K562 (cell line): ENCODE data around the gene ZNF219. TPM values are rescaled to one million over a fixed set of nuclear protein-coding genes. Genes with fewer than 3 reads are reported as not detected.

Experiments used
- ATAC-seq: fragments of 200-7000 bp; cut with Tn5 transposase; 3 replicates; pipeline ENCODE4 v1.9.1; 2020; ENCODE audit warnings: moderate library complexity
- BruUV-seq: library from RNA; stranded (reverse); fragments of 400-500 nt; replicated peaks from 2 replicates; lab custom pipeline; 2021; lab: Mats Ljungman, UMichigan
- CTCF ChIA-PET: fragments of 300-600 bp; formaldehyde crosslinking; extraction: SDS; loops from one replicate; lab custom pipeline; 2021; ENCODE audit warnings: low intra/inter-chr PET ratio; lab: Yijun Ruan, JAX
- POLR2A ChIA-PET: fragments of 300-600, 350-650 bp; sonication (Branson Sonifier 250); formaldehyde crosslinking; extraction: SDS; loops from one replicate; lab custom pipeline; 2021; ENCODE audit warnings: antibody characterized with exemption, inconsistent platforms; lab: Yijun Ruan, JAX
- DNase-seq, 4 experiments: peaks; one replicate each; pipeline versions ENCODE4 v3.0.0 to v3.0.0-alpha.2; 2011 to 2018; ENCODE audit warnings: low spot score in 3 of 4, mixed read lengths in 3 of 4; ENCODE audit errors: extremely low read depth in 1 of 4
- FAIRE-seq: peaks from 2 replicates; lab custom pipeline; 2011; peaks lifted over from hg19 to GRCh38; lab: Jason Lieb, UNC
- H2AFZ ChIP-seq: 2 replicates; pipeline ENCODE4 v1.6.0; 2011; ENCODE audit warnings: low read depth, low read length, control low read depth, inconsistent platforms
- H3K27ac ChIP-seq: fragments of 200-600 bp; 3 replicates; pipeline ENCODE4 v1.8.0; 2011; ENCODE audit warnings: low read depth, mild to moderate bottlenecking, control low read depth, inconsistent platforms, low read length, moderate library complexity, mixed read lengths; ENCODE audit errors: extremely low read depth
- H3K27me3 ChIP-seq, 2 experiments: fragments of 300-600 bp in 1 of 2; 2 replicates in 1 of 2; 3 replicates in 1 of 2; pipeline versions ENCODE4 v1.6.0 to v1.8.0; 2011; ENCODE audit warnings: inconsistent platforms in 2 of 2, low read length in 2 of 2, mild to moderate bottlenecking in 1 of 2, mixed read lengths in 1 of 2, moderate library complexity in 1 of 2; ENCODE audit not compliant: control insufficient read depth in 2 of 2, insufficient read depth in 2 of 2
- H3K36me3 ChIP-seq: fragments of 300-600 bp; 3 replicates; pipeline ENCODE4 v1.8.0; 2011; ENCODE audit warnings: mild to moderate bottlenecking, low read length, inconsistent platforms; ENCODE audit not compliant: control insufficient read depth, insufficient read depth
- H3K4me1 ChIP-seq, 2 experiments: fragments of 200-600 bp in 1 of 2; replicated peaks in 1 of 2; 2 replicates in 1 of 2; 3 replicates in 1 of 2; pipeline versions ENCODE4 v1.5.1 to v1.8.0; 2011; ENCODE audit warnings: inconsistent platforms in 2 of 2, low read length in 2 of 2, mild to moderate bottlenecking in 1 of 2, mixed read lengths in 1 of 2, moderate library complexity in 1 of 2; ENCODE audit not compliant: control insufficient read depth in 2 of 2, insufficient read depth in 2 of 2
- H3K4me2 ChIP-seq: 2 replicates; pipeline ENCODE4 v1.6.1; 2011; ENCODE audit warnings: low read length, control low read depth, inconsistent platforms, mixed read lengths; ENCODE audit not compliant: insufficient read depth
- H3K4me3 ChIP-seq: fragments of 200-600 bp; sonication (generic), shearing (Covaris generic); 2 replicates; pipeline ENCODE4 v1.5.1; 2016; ENCODE audit warnings: control low read depth, inconsistent platforms
- H3K79me2 ChIP-seq: fragments of 200-600 bp; 3 replicates; pipeline ENCODE4 v1.8.0; 2011; ENCODE audit warnings: low read length, inconsistent platforms; ENCODE audit not compliant: control insufficient read depth, insufficient read depth
- H3K9ac ChIP-seq, 2 experiments: 2 replicates each; pipeline versions ENCODE4 v1.6.0 to v1.6.1; 2011; ENCODE audit warnings: low read depth in 2 of 2, low read length in 2 of 2, control low read depth in 1 of 2, inconsistent platforms in 1 of 2, mild to moderate bottlenecking in 1 of 2, mixed read lengths in 1 of 2; ENCODE audit not compliant: insufficient read depth in 1 of 2
- H3K9me1 ChIP-seq: one replicate; pipeline ENCODE4 v1.6.0; 2011; ENCODE audit warnings: inconsistent platforms, mild to moderate bottlenecking, low read length, moderate library complexity; ENCODE audit not compliant: control insufficient read depth, insufficient read depth
- H3K9me3 ChIP-seq: replicated peaks from 2 replicates; pipeline ENCODE4 v1.5.1; 2011; ENCODE audit warnings: low read depth, low read length, inconsistent platforms; ENCODE audit not compliant: control insufficient read depth, insufficient read depth
- H4K20me1 ChIP-seq: replicated peaks from 2 replicates; pipeline ENCODE4 v1.6.1; 2011; ENCODE audit warnings: low read length, inconsistent platforms, mixed read lengths; ENCODE audit not compliant: control insufficient read depth, insufficient read depth
- NR1H2 ChIP-seq: sonication (generic); formaldehyde crosslinking; IDR thresholded peaks from 2 replicates; pipeline ENCODE4 v1.4.0; 2020; ENCODE audit warnings: mild to moderate bottlenecking, missing genetic modification reagents
- WGBS: fragments of 100-300 bp; shearing (Covaris generic); methylation state at CpG from one replicate; pipeline ENCODE4 v1.1.6; 2016; ENCODE audit warnings: low coverage, mixed read lengths; ENCODE audit not compliant: insufficient coverage; ENCODE audit errors: missing lambda C conversion rate; 5-methylcytosine and 5-hydroxymethylcytosine counted together
- in situ Hi-C: fragments of 300-500 bp; cut with MboI; formaldehyde crosslinking; loops from 4 replicates; pipeline ENCODE4 v1.15.0; 2018; ENCODE audit warnings: inconsistent platforms, mixed read lengths
- intact Hi-C: fragments of 100-400 bp; cut with micrococcal nuclease; formaldehyde crosslinking; loops from 2 replicates; pipeline ENCODE4 v1.14.2; 2022
- polyA plus RNA-seq, 8 experiments: library from polyadenylated mRNA; depleted of rRNA in 4 of 8; stranded (reverse) in 5 of 8; unstranded in 3 of 8; fragments of >200 nt; fragmentation: Nextera tagmentation in 2 of 8; fragmentation: Illumina TruSeq in 1 of 8; extraction: Ambion mirVana in 2 of 8; extraction: Trizol in 1 of 8; gene quantifications; 2 replicates each; pipeline versions ENCODE4 v1.2.1 to v1.2.3, GENCODE V29; 2011 to 2014; ENCODE audit warnings: inconsistent platforms in 1 of 8, missing spikeins in 1 of 8
- total RNA-seq, 7 experiments: library from RNA; depleted of rRNA in 6 of 7; stranded (reverse); fragments of >200 nt in 6 of 7; fragmentation: Illumina TruSeq in 2 of 7; extraction: Trizol in 2 of 7; gene quantifications; 2 replicates each; pipeline versions ENCODE4 v1.2.1 to v1.2.3, GENCODE V29; 2011 to 2021; ENCODE audit warnings: low replicate concordance in 1 of 7
- TF ChIP-seq, protein P1 (sequence below): sonication (generic); formaldehyde crosslinking; IDR thresholded peaks from 2 replicates; pipeline ENCODE4 v1.8.1; 2023; ENCODE audit warnings: mild to moderate bottlenecking, missing genetic modification reagents
- TF ChIP-seq, protein P2 (sequence below): fragments of 250-450 bp; sonication (Bioruptor Pico); IDR thresholded peaks from 2 replicates; pipeline ENCODE4 v1.9.0; 2021; ENCODE audit warnings: mild to moderate bottlenecking, inconsistent platforms

Gene ZNF219
- total and polyA plus RNA-seq, 9 of the 15 experiments (the other 6 are each of a cell fraction or from before 2014, with no cell fraction given) = 0.29 to 10.6 (median 2.8) TPM

DNA sequence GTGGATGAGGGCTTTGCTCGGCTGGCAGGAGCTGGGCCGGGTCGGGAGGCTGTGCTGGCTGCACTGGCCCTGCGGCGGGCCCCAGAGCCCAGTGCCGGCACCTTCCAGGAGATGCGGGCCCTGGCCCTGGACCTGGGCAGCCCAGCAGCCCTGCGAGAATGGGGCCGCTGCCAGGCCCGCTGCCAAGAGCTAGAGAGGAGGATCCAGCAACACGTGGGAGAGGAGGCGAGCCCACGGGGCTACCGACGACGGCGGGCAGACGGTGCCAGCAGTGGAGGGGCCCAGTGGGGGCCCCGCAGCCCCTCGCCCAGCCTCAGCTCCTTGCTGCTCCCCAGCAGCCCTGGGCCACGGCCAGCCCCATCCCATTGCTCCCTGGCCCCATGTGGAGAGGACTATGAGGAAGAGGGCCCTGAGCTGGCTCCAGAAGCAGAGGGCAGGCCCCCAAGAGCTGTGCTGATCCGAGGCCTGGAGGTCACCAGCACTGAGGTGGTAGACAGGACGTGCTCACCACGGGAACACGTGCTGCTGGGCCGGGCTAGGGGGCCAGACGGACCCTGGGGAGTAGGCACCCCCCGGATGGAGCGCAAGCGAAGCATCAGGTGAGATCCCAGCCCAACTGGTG lies 16.8 kb downstream of the ZNF219 start (continued):
- TF ChIP-seq, protein P1, sequence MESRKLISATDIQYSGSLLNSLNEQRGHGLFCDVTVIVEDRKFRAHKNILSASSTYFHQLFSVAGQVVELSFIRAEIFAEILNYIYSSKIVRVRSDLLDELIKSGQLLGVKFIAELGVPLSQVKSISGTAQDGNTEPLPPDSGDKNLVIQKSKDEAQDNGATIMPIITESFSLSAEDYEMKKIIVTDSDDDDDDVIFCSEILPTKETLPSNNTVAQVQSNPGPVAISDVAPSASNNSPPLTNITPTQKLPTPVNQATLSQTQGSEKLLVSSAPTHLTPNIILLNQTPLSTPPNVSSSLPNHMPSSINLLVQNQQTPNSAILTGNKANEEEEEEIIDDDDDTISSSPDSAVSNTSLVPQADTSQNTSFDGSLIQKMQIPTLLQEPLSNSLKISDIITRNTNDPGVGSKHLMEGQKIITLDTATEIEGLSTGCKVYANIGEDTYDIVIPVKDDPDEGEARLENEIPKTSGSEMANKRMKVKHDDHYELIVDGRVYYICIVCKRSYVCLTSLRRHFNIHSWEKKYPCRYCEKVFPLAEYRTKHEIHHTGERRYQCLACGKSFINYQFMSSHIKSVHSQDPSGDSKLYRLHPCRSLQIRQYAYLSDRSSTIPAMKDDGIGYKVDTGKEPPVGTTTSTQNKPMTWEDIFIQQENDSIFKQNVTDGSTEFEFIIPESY (CRISPR knock-in tag) = no peak

DNA sequence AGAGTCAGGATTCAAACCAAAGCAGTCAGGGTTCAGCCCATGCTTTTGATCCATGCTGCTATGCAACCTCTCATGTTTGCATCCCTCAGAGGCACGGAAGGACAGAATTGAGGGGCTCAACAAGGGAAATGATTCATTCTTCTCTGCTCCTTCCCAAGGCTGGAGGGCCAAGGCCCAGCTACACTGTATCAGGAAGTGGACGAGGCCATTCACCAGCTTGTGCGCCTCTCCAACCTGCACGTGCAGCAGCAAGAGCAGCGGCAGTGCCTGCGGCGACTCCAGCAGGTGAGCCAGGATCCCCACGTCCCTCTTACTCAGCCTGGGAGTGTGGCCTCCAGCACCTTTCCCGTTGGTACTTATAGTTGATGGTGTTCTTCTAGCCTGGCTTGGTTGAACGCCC lies 19.7 kb downstream of the ZNF219 start:
- no peak overlapping the region for H2AFZ ChIP-seq
- WGBS = 21% methylated on average over 6 of the region's 10 CpGs
- DNase-seq (no peak), ATAC-seq (no peak), FAIRE-seq (no peak)
- no peaks in the 10 kb centered on the region for H3K9me1 ChIP-seq
- no peaks in the 10 kb centered on the region for H3K27me3 ChIP-seq
- no peaks in the 10 kb centered on the region for H3K36me3 ChIP-seq
- no peak overlapping the region for H3K9ac ChIP-seq
- peaks cover 0 to 6% of the 10 kb centered on the region in 2 experiments; a peak in 3 of 5 replicates for H3K4me1 ChIP-seq
- H4K20me1 ChIP-seq = no peaks in the 10 kb centered on the region
- H3K4me2 ChIP-seq = no peak overlapping the region
- intact Hi-C loops = no loop called here
- ChIA-PET CTCF (no interaction called here), POLR2A (interaction anchor here (0.6 kb wide), 1 partner anchor 201 kb away, joined by 4 read pairs; no protein-coding TSS in a partner anchor)
- no TSS peak for BruUV-seq
- H3K79me2 ChIP-seq = no peaks in the 10 kb centered on the region
- H3K4me3 ChIP-seq = no peak overlapping the region
- no peak overlapping the region for H3K27ac ChIP-seq
- no peaks in the 10 kb centered on the region for H3K9me3 ChIP-seq
- in situ Hi-C loops = no loop called here
- TF ChIP-seq NR1H2 (CRISPR knock-in tag) = no peak
- TF ChIP-seq, protein P2, sequence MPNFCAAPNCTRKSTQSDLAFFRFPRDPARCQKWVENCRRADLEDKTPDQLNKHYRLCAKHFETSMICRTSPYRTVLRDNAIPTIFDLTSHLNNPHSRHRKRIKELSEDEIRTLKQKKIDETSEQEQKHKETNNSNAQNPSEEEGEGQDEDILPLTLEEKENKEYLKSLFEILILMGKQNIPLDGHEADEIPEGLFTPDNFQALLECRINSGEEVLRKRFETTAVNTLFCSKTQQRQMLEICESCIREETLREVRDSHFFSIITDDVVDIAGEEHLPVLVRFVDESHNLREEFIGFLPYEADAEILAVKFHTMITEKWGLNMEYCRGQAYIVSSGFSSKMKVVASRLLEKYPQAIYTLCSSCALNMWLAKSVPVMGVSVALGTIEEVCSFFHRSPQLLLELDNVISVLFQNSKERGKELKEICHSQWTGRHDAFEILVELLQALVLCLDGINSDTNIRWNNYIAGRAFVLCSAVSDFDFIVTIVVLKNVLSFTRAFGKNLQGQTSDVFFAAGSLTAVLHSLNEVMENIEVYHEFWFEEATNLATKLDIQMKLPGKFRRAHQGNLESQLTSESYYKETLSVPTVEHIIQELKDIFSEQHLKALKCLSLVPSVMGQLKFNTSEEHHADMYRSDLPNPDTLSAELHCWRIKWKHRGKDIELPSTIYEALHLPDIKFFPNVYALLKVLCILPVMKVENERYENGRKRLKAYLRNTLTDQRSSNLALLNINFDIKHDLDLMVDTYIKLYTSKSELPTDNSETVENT (CRISPR knock-in tag) = no peak
